K562 (cell line): ENCODE results near the gene FARP1. TPM values are rescaled to one million over a fixed set of nuclear protein-coding genes. Genes with fewer than 3 reads are reported as not detected.

Experiments used
- CBX5 ChIP-seq: IDR thresholded peaks from 2 replicates; pipeline ENCODE4 v1.6.1; 2014; ENCODE audit warnings: low read depth, borderline replicate concordance
- CHD4 ChIP-seq: fragments of 200-600 bp; sonication (generic); IDR thresholded peaks from 3 replicates; pipeline ENCODE4 v1.6.1; 2012; ENCODE audit warnings: low read depth, mild to moderate bottlenecking, mixed read lengths, low read length, inconsistent platforms; ENCODE audit not compliant: insufficient read depth, insufficient replicate concordance, poor library complexity, severe bottlenecking
- NKRF ChIP-seq: fragments of 450-650 bp; IDR thresholded peaks from 2 replicates; pipeline ENCODE4 v1.6.1; 2016; ENCODE audit warnings: borderline replicate concordance
- RBM25 ChIP-seq: fragments of 200-400 bp; formaldehyde crosslinking; IDR thresholded peaks from 2 replicates; pipeline ENCODE4 v1.6.1; 2018; ENCODE audit warnings: low read length, low read depth, moderate library complexity; ENCODE audit not compliant: severe bottlenecking
- RBM39 ChIP-seq: fragments of 200-400 bp; formaldehyde crosslinking; optimal IDR thresholded peaks from 2 replicates; pipeline ENCODE3; 2018; ENCODE audit warnings: low read depth, low read length
- SIX5 ChIP-seq, 2 experiments: IDR thresholded peaks; 2 replicates each; pipeline ENCODE4 v1.6.1; 2011; ENCODE audit warnings: low read length in 2 of 2, borderline replicate concordance in 1 of 2, low read depth in 1 of 2, mild to moderate bottlenecking in 1 of 2, moderate library complexity in 1 of 2; ENCODE audit not compliant: insufficient read depth in 1 of 2
- TAL1 ChIP-seq: fragments of 450-650 bp; IDR thresholded peaks from 2 replicates; pipeline ENCODE4 v1.6.1; 2016; ENCODE audit warnings: mild to moderate bottlenecking
- TFE3 ChIP-seq: fragments of 450-650 bp; formaldehyde crosslinking; IDR thresholded peaks from 2 replicates; pipeline ENCODE4 v1.4.0; 2020; ENCODE audit warnings: mild to moderate bottlenecking, mixed read lengths
- ZNF224 ChIP-seq: sonication (generic); formaldehyde crosslinking; IDR thresholded peaks from 2 replicates; pipeline ENCODE4 v1.8.0; 2022; ENCODE audit warnings: mild to moderate bottlenecking, missing genetic modification reagents
- polyA plus RNA-seq, 8 experiments: library from polyadenylated mRNA; depleted of rRNA in 4 of 8; stranded (reverse) in 5 of 8; unstranded in 3 of 8; fragments of >200 nt; fragmentation: Nextera tagmentation in 2 of 8; fragmentation: Illumina TruSeq in 1 of 8; extraction: Ambion mirVana in 2 of 8; extraction: Trizol in 1 of 8; gene quantifications; 2 replicates each; pipeline versions ENCODE4 v1.2.1 to v1.2.3, GENCODE V29; 2011 to 2014; ENCODE audit warnings: inconsistent platforms in 1 of 8, missing spikeins in 1 of 8
- total RNA-seq, 7 experiments: library from RNA; depleted of rRNA in 6 of 7; stranded (reverse); fragments of >200 nt in 6 of 7; fragmentation: Illumina TruSeq in 2 of 7; extraction: Trizol in 2 of 7; gene quantifications; 2 replicates each; pipeline versions ENCODE4 v1.2.1 to v1.2.3, GENCODE V29; 2011 to 2021; ENCODE audit warnings: low replicate concordance in 1 of 7
- TF ChIP-seq, protein P1 (sequence below): fragments of 250-450 bp; sonication (Bioruptor Pico); IDR thresholded peaks from 2 replicates; pipeline ENCODE4 v1.9.0; 2021; ENCODE audit warnings: mild to moderate bottlenecking, inconsistent platforms

FARP1 gene
- total and polyA plus RNA-seq, 9 of the 15 experiments (the other 6 are each of a cell fraction or from before 2014, with no cell fraction given) = 0.03 to 0.29 (median 0.05) TPM; not detected in 3

- TF ChIP-seq RBM39 (no peak), TFE3 (CRISPR knock-in tag) (no peak), CHD4 (no peak), TAL1 (no peak), CBX5 (no peak), SIX5 (IDR thresholded peaks at IDR 0.05; ENCODE audit: borderline replicate concordance in 1 of 2, insufficient read depth in 1 of 2, low read depth in 1 of 2, low read length in 2 of 2) (no peak), NKRF (no peak), ZNF224 (no peak), RBM25 (no peak)
- TF ChIP-seq, protein P1, sequence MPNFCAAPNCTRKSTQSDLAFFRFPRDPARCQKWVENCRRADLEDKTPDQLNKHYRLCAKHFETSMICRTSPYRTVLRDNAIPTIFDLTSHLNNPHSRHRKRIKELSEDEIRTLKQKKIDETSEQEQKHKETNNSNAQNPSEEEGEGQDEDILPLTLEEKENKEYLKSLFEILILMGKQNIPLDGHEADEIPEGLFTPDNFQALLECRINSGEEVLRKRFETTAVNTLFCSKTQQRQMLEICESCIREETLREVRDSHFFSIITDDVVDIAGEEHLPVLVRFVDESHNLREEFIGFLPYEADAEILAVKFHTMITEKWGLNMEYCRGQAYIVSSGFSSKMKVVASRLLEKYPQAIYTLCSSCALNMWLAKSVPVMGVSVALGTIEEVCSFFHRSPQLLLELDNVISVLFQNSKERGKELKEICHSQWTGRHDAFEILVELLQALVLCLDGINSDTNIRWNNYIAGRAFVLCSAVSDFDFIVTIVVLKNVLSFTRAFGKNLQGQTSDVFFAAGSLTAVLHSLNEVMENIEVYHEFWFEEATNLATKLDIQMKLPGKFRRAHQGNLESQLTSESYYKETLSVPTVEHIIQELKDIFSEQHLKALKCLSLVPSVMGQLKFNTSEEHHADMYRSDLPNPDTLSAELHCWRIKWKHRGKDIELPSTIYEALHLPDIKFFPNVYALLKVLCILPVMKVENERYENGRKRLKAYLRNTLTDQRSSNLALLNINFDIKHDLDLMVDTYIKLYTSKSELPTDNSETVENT (CRISPR knock-in tag) = no peak
- TF ChIP-seq, all 486 proteins: peak for 0
These were observed 221.8 kb downstream of the FARP1 start (continued) for GRCh38 chr13:98364647-98365046.
